SU-DHL-6 (cell line): ENCODE data around the gene ZBTB12.

Source experiments
- H2AFZ ChIP-seq: fragments of 200-600 bp; sonication (generic); 2 replicates; pipeline ENCODE4 v1.6.1; 2014; ENCODE audit warnings: low read depth, mild to moderate bottlenecking, moderate library complexity, mixed read lengths, antibody characterized with exemption, low read length; ENCODE audit not compliant: severe bottlenecking
- H3F3A ChIP-seq: fragments of 200-600 bp; shearing (Covaris generic); 2 replicates; pipeline ENCODE4 v1.6.0; 2016; ENCODE audit warnings: antibody characterized with exemption, mild to moderate bottlenecking; ENCODE audit not compliant: insufficient read depth
- H3K27ac ChIP-seq: fragments of 200-600 bp; sonication (generic); 2 replicates; pipeline ENCODE4 v1.5.1; 2016; ENCODE audit warnings: low read depth, mild to moderate bottlenecking, low read length, moderate library complexity, mixed read lengths
- H3K27me3 ChIP-seq: fragments of 200-600 bp; sonication (generic), shearing (Covaris generic); 2 replicates; pipeline ENCODE4 v1.6.0; 2014; ENCODE audit warnings: mild to moderate bottlenecking, low read length
- H3K36me3 ChIP-seq: fragments of 200-600 bp; sonication (generic); 2 replicates; pipeline ENCODE4 v1.6.1; 2014; ENCODE audit warnings: mild to moderate bottlenecking, low read length, mixed read lengths
- H3K4me2 ChIP-seq: fragments of 300-600, 200-600 bp; shearing (Covaris generic), sonication (generic); 2 replicates; pipeline ENCODE4 v1.6.0; 2014; ENCODE audit warnings: low read length, low read depth, mild to moderate bottlenecking; ENCODE audit not compliant: poor library complexity, severe bottlenecking
- H3K4me3 ChIP-seq: fragments of 200-600 bp; sonication (generic); 2 replicates; pipeline ENCODE4 v1.5.1; 2014; ENCODE audit warnings: antibody characterized with exemption, low read length, mild to moderate bottlenecking, mixed read lengths; ENCODE audit not compliant: insufficient read depth, poor library complexity, severe bottlenecking
- H3K79me2 ChIP-seq: fragments of 200-600 bp; sonication (generic); 2 replicates; pipeline ENCODE4 v1.6.1; 2014; ENCODE audit warnings: mild to moderate bottlenecking, low read length, moderate library complexity; ENCODE audit not compliant: insufficient read depth
- H3K9ac ChIP-seq: fragments of 200-600 bp; sonication (generic); 2 replicates; pipeline ENCODE4 v1.7.0; 2014; ENCODE audit warnings: mild to moderate bottlenecking, low read length
- H3K9me2 ChIP-seq: fragments of 200-600 bp; sonication (generic); replicated peaks from 2 replicates; pipeline ENCODE4 v1.6.1; 2014; ENCODE audit warnings: low read length; ENCODE audit not compliant: insufficient read depth
- H3K9me3 ChIP-seq: fragments of 200-600 bp; sonication (generic); 2 replicates; pipeline ENCODE4 v1.6.1; 2014; ENCODE audit warnings: low read length, mixed read lengths; ENCODE audit not compliant: insufficient read depth
- H4K20me1 ChIP-seq: fragments of 200-600 bp; sonication (generic); 2 replicates; pipeline ENCODE4 v1.6.1; 2014; ENCODE audit warnings: low read depth, mild to moderate bottlenecking, antibody characterized with exemption, low read length, moderate library complexity, mixed read lengths
- EZH2phosphoT487 ChIP-seq: fragments of 200-600 bp; sonication (generic), shearing (Covaris generic); conservative IDR thresholded peaks from 2 replicates; pipeline ENCODE4 v1.6.1; 2018; ENCODE audit warnings: mild to moderate bottlenecking, antibody characterized with exemption, low read length, moderate library complexity, mixed read lengths
- TF ChIP-seq, protein P1 (sequence below): fragments of 200-600 bp; sonication (generic); IDR thresholded peaks from one replicate; pipeline ENCODE4 v1.5.1; 2017; ENCODE audit warnings: antibody characterized with exemption, mild to moderate bottlenecking, low read length, moderate library complexity; ENCODE audit not compliant: insufficient read depth, poor library complexity, severe bottlenecking

The ZBTB12 gene

DNA sequence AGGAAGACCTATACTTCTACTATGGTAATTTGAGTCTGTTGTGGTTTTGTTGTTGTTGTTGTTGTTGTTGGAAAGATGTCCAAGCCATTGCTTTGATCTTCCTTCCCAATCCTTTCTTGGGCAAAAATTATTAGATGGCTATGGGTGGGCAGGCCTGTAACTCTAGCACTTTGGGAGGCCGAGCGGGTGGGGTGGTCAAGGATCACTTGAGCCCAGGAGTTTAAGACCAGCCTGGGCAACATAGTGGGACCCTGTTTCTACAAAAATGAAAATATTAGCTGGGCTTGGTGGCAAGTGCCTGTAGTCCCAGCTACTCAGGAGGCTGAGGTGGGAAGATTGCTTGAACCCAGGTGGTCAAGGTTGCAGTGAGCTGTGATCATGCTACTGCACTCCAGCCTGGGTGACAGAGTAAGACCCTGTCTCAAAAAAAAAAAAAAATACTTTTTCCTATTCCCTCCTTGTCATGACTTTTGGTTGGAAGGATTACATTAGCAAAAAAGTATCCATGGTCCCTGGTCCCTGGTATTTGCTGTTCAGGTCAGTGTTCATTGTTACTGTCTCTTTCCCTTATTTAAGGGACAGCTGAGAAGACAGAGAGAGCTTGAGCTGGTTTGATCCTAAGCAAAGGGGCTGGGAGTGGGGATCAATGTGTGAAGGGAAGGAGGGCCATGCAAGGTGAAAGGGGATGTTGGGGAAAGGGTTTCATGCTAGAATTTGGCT is 51.0 kb downstream of the ZBTB12 start:
- Histone ChIP-seq H3K9me2 (no peaks in the 10 kb centered on the region), H2AFZ (no peak overlapping the region), H3K9ac (no peak overlapping the region), H4K20me1 (no peaks in the 10 kb centered on the region), H3K79me2 (no peaks in the 10 kb centered on the region), H3K27ac (no peak overlapping the region), H3K36me3 (no peaks in the 10 kb centered on the region), H3K4me2 (no peak overlapping the region), H3K4me3 (no peak overlapping the region), H3F3A (peaks cover 10% of the 10 kb centered on the region; the same call in 1 of the 2 replicates), H3K27me3 (no peaks in the 10 kb centered on the region), H3K9me3 (peaks cover 3% of the 10 kb centered on the region; the same call in 1 of the 2 replicates)
- TF ChIP-seq, protein P1, sequence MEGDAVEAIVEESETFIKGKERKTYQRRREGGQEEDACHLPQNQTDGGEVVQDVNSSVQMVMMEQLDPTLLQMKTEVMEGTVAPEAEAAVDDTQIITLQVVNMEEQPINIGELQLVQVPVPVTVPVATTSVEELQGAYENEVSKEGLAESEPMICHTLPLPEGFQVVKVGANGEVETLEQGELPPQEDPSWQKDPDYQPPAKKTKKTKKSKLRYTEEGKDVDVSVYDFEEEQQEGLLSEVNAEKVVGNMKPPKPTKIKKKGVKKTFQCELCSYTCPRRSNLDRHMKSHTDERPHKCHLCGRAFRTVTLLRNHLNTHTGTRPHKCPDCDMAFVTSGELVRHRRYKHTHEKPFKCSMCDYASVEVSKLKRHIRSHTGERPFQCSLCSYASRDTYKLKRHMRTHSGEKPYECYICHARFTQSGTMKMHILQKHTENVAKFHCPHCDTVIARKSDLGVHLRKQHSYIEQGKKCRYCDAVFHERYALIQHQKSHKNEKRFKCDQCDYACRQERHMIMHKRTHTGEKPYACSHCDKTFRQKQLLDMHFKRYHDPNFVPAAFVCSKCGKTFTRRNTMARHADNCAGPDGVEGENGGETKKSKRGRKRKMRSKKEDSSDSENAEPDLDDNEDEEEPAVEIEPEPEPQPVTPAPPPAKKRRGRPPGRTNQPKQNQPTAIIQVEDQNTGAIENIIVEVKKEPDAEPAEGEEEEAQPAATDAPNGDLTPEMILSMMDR = no peak
- TF ChIP-seq EZH2phosphoT487 = no peak
